ENCODE results near the gene IGFBP4.

Gene IGFBP4

GRCh38 chr17:40503154-40503553 is 59.9 kb downstream of the IGFBP4 start:
- H3K4me3 ChIP-seq (ENCODE audit: low read depth, low read length) = no peak overlapping the region
- no peak for DNase-seq (ENCODE audit: low read depth)
- TF ChIP-seq, protein P1, sequence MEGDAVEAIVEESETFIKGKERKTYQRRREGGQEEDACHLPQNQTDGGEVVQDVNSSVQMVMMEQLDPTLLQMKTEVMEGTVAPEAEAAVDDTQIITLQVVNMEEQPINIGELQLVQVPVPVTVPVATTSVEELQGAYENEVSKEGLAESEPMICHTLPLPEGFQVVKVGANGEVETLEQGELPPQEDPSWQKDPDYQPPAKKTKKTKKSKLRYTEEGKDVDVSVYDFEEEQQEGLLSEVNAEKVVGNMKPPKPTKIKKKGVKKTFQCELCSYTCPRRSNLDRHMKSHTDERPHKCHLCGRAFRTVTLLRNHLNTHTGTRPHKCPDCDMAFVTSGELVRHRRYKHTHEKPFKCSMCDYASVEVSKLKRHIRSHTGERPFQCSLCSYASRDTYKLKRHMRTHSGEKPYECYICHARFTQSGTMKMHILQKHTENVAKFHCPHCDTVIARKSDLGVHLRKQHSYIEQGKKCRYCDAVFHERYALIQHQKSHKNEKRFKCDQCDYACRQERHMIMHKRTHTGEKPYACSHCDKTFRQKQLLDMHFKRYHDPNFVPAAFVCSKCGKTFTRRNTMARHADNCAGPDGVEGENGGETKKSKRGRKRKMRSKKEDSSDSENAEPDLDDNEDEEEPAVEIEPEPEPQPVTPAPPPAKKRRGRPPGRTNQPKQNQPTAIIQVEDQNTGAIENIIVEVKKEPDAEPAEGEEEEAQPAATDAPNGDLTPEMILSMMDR (IDR thresholded peaks at IDR 0.05; ENCODE audit: control insufficient read depth, extremely low read depth, insufficient read depth) = no peak

DNA sequence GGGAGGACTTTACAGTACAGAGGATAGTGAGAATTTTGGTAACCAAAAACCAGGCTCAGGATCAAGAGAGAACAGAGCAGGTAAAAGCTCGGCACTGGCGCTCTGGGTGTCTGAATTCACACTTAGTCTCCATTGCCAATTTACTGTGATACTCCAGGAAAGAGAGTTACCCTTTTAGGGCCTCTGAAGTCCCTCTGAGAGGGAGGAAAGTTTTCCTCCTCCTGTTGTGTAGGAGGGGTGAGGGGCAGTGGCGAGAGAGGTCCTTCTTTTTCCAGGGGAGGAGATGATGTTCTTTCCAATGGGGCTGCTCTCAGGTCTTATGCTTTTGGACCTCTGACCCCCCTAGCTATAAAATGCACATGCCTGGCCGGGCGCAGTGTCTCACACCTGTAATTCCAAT is 63.5 kb downstream of the IGFBP4 start:
- DNase-seq (ENCODE audit: low read depth) = no peak
- TF ChIP-seq, protein P1 (IDR thresholded peaks at IDR 0.05; ENCODE audit: control insufficient read depth, extremely low read depth, insufficient read depth) = no peak
- H3K4me3 ChIP-seq (ENCODE audit: low read depth, low read length) = no peak overlapping the region

Data from LNCaP clone FGC (cell line).